Dendritic cell treated with granulocyte-macrophage colony-stimulating factor and Interleukin-4, amounts not matched to agents 40 ng/mL and 50 ng/mL, for 4 days (primary cell): ENCODE data around the gene SLC8A2.

Source experiments
- H3K27ac Mint-ChIP-seq: one replicate; pipeline ENCODE4 v1.8.0; 2022; ENCODE audit warnings: mild to moderate bottlenecking, mixed read lengths
- H3K27me3 Mint-ChIP-seq: one replicate; pipeline ENCODE4 v1.8.0; 2022; ENCODE audit warnings: mild to moderate bottlenecking, mixed read lengths
- H3K36me3 Mint-ChIP-seq: one replicate; pipeline ENCODE4 v1.8.0; 2022; ENCODE audit warnings: low read depth, mixed read lengths
- H3K4me1 Mint-ChIP-seq: one replicate; pipeline ENCODE4 v1.8.0; 2022; ENCODE audit warnings: low read depth, mixed read lengths
- H3K4me3 Mint-ChIP-seq: one replicate; pipeline ENCODE4 v1.8.0; 2022; ENCODE audit warnings: mild to moderate bottlenecking, moderate library complexity, mixed read lengths
- H3K9me3 Mint-ChIP-seq: one replicate; pipeline ENCODE4 v1.8.0; 2022; ENCODE audit warnings: mixed read lengths
- intact Hi-C: fragments of 100-400 bp; cut with micrococcal nuclease; formaldehyde crosslinking; loops from one replicate; pipeline ENCODE4 v1.15.0; 2022

Gene SLC8A2

GRCh38 chr19:47471381-47471732 is 336 bp downstream of the SLC8A2 start:
- Mint-ChIP-seq H3K9me3 (no peaks in the 10 kb centered on the region), H3K4me1 (peaks cover 17% of the 10 kb centered on the region), H3K27me3 (peaks cover 56% of the 10 kb centered on the region), H3K36me3 (no peaks in the 10 kb centered on the region), H3K4me3 (no peak overlapping the region), H3K27ac (no peak overlapping the region)
- intact Hi-C loops = no loop called here

- H3K9me3 Mint-ChIP-seq = no peaks in the 10 kb centered on the region
- no peaks in the 10 kb centered on the region for H3K36me3 Mint-ChIP-seq
- intact Hi-C loops = no loop called here
- H3K27ac Mint-ChIP-seq = no peak overlapping the region
- no peak overlapping the region for H3K4me3 Mint-ChIP-seq
- peaks cover 16% of the 10 kb centered on the region for H3K4me1 Mint-ChIP-seq
- H3K27me3 Mint-ChIP-seq = peaks cover 58% of the 10 kb centered on the region
Measured at GRCh38 chr19:47470447-47471195, 1.1 kb downstream of the SLC8A2 start.

GRCh38 chr19:47469719-47470118 is 2.0 kb downstream of the SLC8A2 start:
- intact Hi-C loops = no loop called here
- H3K4me3 Mint-ChIP-seq = no peak overlapping the region
- peaks cover 12% of the 10 kb centered on the region for H3K4me1 Mint-ChIP-seq
- peaks cover 62% of the 10 kb centered on the region for H3K27me3 Mint-ChIP-seq
- H3K36me3 Mint-ChIP-seq = no peaks in the 10 kb centered on the region
- no peak overlapping the region for H3K27ac Mint-ChIP-seq
- H3K9me3 Mint-ChIP-seq = no peaks in the 10 kb centered on the region

DNA sequence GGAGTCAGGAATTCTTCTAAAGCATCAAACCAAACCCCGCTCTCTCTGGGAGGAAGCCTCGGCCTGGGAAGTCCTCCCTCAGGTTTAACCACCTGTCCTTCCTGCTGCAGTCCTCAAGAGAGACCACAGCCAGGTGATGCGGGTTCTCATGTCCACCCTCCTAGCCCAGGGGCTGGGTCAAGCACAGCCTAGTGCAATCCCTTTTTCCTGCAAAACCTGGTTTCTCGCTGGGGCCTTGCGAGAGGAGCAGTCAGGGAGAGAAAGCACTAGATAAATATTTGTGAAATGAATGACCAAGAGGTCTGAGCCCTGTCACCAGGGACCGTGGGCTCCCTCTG is 2.4 kb downstream of the SLC8A2 start:
- Mint-ChIP-seq H3K4me1 (peaks cover 12% of the 10 kb centered on the region), H3K9me3 (no peaks in the 10 kb centered on the region), H3K36me3 (no peaks in the 10 kb centered on the region), H3K27ac (no peak overlapping the region), H3K4me3 (no peak overlapping the region), H3K27me3 (peaks cover 66% of the 10 kb centered on the region)
- intact Hi-C loops = no loop called here

DNA sequence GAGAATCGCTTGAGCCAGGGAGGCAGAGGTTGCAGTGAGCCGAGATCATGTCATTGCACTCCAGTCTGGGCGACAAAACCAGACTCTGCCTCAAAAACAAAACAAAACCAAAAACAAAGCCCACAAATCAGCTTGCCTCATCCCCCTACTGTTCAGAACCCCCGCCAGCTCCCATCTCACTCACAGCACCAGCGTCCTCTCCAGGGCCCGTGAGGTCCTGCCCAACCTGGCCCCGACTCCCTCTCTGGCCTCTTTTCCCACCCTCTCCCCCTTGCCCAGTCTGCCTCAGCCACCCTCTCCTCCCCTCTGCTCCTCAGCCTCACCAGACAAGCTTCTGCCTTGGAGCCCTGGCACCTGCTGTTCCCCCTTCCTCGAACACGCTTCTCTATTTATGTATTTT is 3.8 kb downstream of the SLC8A2 start:
- intact Hi-C loops = no loop called here
- H3K36me3 Mint-ChIP-seq = no peaks in the 10 kb centered on the region

GRCh38 chr19:47465957-47466356 is 5.7 kb downstream of the SLC8A2 start:
- intact Hi-C loops = no loop called here
- Mint-ChIP-seq H3K4me3 (no peak overlapping the region), H3K9me3 (no peaks in the 10 kb centered on the region), H3K27ac (no peak overlapping the region), H3K27me3 (peaks cover 51% of the 10 kb centered on the region), H3K36me3 (no peaks in the 10 kb centered on the region), H3K4me1 (peaks cover 4% of the 10 kb centered on the region)

More for the DNA sequence above, 3.8 kb downstream of the SLC8A2 start:
- peaks cover 66% of the 10 kb centered on the region for H3K27me3 Mint-ChIP-seq
- H3K4me1 Mint-ChIP-seq = peaks cover 12% of the 10 kb centered on the region
- no peak overlapping the region for H3K27ac Mint-ChIP-seq
- H3K4me3 Mint-ChIP-seq = no peak overlapping the region
- no peaks in the 10 kb centered on the region for H3K9me3 Mint-ChIP-seq

- no peaks in the 10 kb centered on the region for H3K4me1 Mint-ChIP-seq
- intact Hi-C loops = no loop called here
- H3K27me3 Mint-ChIP-seq = peaks cover 40% of the 10 kb centered on the region
- H3K27ac Mint-ChIP-seq = no peak overlapping the region
- H3K4me3 Mint-ChIP-seq = no peak overlapping the region
- H3K9me3 Mint-ChIP-seq = no peaks in the 10 kb centered on the region
- no peaks in the 10 kb centered on the region for H3K36me3 Mint-ChIP-seq
Measured at GRCh38 chr19:47464675-47465419, 6.8 kb downstream of the SLC8A2 start.

- no peak overlapping the region for H3K4me3 Mint-ChIP-seq
Measured at GRCh38 chr19:47461876-47462275, 9.8 kb downstream of the SLC8A2 start.

GRCh38 chr19:47459477-47459876 is 12.2 kb downstream of the SLC8A2 start:
- H3K27ac Mint-ChIP-seq = no peak overlapping the region
- H3K4me3 Mint-ChIP-seq = no peak overlapping the region
- no peaks in the 10 kb centered on the region for H3K9me3 Mint-ChIP-seq
- H3K36me3 Mint-ChIP-seq = no peaks in the 10 kb centered on the region
- intact Hi-C loops = no loop called here
- peaks cover 25% of the 10 kb centered on the region for H3K27me3 Mint-ChIP-seq
- no peaks in the 10 kb centered on the region for H3K4me1 Mint-ChIP-seq

More at GRCh38 chr19:47461876-47462275, 9.8 kb downstream of the SLC8A2 start:
- no peaks in the 10 kb centered on the region for H3K9me3 Mint-ChIP-seq
- no peak overlapping the region for H3K27ac Mint-ChIP-seq
- H3K4me1 Mint-ChIP-seq = no peaks in the 10 kb centered on the region
- H3K27me3 Mint-ChIP-seq = peaks cover 14% of the 10 kb centered on the region
- intact Hi-C loops = no loop called here
- no peaks in the 10 kb centered on the region for H3K36me3 Mint-ChIP-seq

DNA sequence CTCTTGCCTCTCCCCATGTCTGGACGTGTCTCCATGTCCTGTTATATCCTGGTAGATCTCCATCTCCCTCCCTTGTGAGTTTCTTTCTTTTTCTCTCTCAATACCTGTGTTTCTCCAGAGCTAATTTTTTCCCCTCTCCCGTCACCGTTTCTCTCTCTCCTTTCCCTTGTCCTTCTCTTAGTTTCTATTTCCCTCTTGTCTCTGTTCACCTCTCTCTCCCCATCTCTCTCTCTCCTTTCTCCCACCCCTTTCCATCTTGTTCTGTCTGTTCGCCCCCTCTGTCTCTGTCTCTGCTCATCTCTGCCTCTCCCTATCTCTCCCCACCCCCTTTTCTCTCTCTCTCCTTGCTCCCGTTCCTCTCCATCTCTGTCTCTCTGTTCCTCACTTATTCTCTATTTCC is 13.0 kb downstream of the SLC8A2 start:
- no peaks in the 10 kb centered on the region for H3K36me3 Mint-ChIP-seq
- H3K4me1 Mint-ChIP-seq = no peaks in the 10 kb centered on the region
- no peak overlapping the region for H3K4me3 Mint-ChIP-seq
- peaks cover 28% of the 10 kb centered on the region for H3K27me3 Mint-ChIP-seq
- H3K27ac Mint-ChIP-seq = no peak overlapping the region
- no peaks in the 10 kb centered on the region for H3K9me3 Mint-ChIP-seq
- intact Hi-C loops = no loop called here

DNA sequence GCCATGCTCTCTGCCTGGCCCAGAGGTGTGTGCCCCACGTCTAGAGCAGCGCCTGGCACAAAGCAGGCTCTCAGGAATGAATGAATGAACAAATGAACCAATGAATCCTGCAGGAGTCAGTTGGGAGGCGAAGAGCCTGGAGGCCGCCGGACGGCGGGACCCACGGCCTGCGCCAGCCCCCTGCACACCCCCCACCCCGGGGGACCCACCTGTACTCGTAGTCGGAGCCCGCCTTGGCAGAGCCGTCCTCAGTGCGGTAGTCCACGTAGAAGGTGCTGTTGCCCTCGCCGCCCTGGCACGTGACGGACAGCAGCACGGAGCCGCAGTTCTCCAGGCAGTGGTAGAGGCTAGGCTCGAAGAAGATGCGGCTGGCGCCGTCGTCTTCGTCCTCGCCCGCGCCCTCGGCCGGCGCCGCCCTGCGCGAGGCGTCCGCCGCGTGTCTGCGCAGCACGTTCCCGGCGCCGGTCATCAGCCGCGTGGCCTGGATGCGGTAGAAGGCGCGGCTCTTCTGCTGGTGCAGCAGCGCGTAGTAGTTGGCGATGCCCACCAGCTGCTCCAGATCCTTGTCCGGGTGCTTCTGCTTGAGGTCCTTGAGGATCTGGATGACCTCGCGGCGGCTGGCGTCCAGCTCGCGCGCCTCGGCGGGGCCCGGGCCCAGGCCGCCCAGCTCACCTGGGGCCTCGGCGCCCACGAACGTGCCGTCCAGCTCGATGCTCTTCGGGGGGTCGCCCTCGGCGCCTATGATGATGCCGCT is 14.8 kb downstream of the SLC8A2 start:
- H3K27ac Mint-ChIP-seq = no peak overlapping the region
- H3K27me3 Mint-ChIP-seq = peaks cover 29% of the 10 kb centered on the region
- no peak overlapping the region for H3K4me3 Mint-ChIP-seq
- intact Hi-C loops = no loop called here
- no peaks in the 10 kb centered on the region for H3K4me1 Mint-ChIP-seq
- no peaks in the 10 kb centered on the region for H3K36me3 Mint-ChIP-seq
- H3K9me3 Mint-ChIP-seq = no peaks in the 10 kb centered on the region

DNA sequence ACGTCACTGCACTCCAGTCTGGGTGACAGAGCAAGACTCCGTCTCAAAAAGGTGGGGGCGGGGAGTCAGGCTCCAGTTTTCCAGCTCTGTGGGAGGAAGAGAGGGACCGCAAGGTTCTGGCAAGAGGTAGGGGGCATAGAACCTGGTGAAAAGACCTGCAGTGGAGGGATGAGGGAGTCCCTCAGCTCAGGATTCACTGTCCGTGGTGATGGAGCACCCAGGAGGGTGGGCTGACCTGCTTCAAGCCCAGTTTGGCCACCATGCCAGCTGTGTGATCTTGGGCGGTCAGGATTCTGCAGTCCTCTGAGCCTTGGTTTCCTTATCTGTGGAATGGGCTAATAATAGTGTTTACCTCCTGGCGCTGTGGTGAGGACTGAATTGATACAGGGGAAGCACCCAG is 21.2 kb downstream of the SLC8A2 start:
- intact Hi-C loops = no loop called here
- H3K4me3 Mint-ChIP-seq = no peak overlapping the region
- peaks cover 9% of the 10 kb centered on the region for H3K9me3 Mint-ChIP-seq
- H3K27ac Mint-ChIP-seq = no peak overlapping the region
- peaks cover 71% of the 10 kb centered on the region for H3K27me3 Mint-ChIP-seq
- no peaks in the 10 kb centered on the region for H3K36me3 Mint-ChIP-seq
- H3K4me1 Mint-ChIP-seq = peaks cover 22% of the 10 kb centered on the region

- H3K27me3 Mint-ChIP-seq = peaks cover 73% of the 10 kb centered on the region
- no peak overlapping the region for H3K27ac Mint-ChIP-seq
- peaks cover 39% of the 10 kb centered on the region for H3K4me1 Mint-ChIP-seq
- H3K9me3 Mint-ChIP-seq = peaks cover 9% of the 10 kb centered on the region
- H3K36me3 Mint-ChIP-seq = no peaks in the 10 kb centered on the region
- H3K4me3 Mint-ChIP-seq = no peak overlapping the region
- intact Hi-C loops = no loop called here
Measured at GRCh38 chr19:47448360-47448727, 23.3 kb downstream of the SLC8A2 start.
